Lung (tissue), 12 donors: ENCODE data around the gene TMC8. TPM values are rescaled to one million over a fixed set of nuclear protein-coding genes. Genes with fewer than 3 reads are reported as not detected.
A peak's percentile ranks its signal among the peaks of the same experiment; 100 is the strongest.

Experiments
- ATAC-seq: fragments of 200-7000 bp; cut with Tn5 transposase; one replicate; pipeline ENCODE4 v1.9.1; 2020; ENCODE audit warnings: moderate number of reproducible peaks; ENCODE audit not compliant: insufficient read depth, low FRiP score
- DNase-seq, 3 donors: peaks; one replicate each; pipeline ENCODE4 v3.0.0-alpha.2; 2013 to 2017
- H3K27ac ChIP-seq, 2 donors: one replicate each; pipeline ENCODE4 v1.5.1; 2013; ENCODE audit warnings: mild to moderate bottlenecking in 2 of 2, moderate library complexity in 2 of 2, control low read depth in 1 of 2, inconsistent platforms in 1 of 2, low read depth in 1 of 2, low read length in 1 of 2
- H3K27me3 ChIP-seq, 3 donors: one replicate each; pipeline ENCODE4 v1.5.1; 2013; ENCODE audit warnings: low read length in 2 of 3; ENCODE audit not compliant: control insufficient read depth in 3 of 3, insufficient read depth in 3 of 3
- H3K36me3 ChIP-seq, 4 donors: one replicate each; pipeline ENCODE4 v1.5.1; 2013; ENCODE audit warnings: low read length in 4 of 4, mild to moderate bottlenecking in 1 of 4, moderate library complexity in 1 of 4; ENCODE audit not compliant: control insufficient read depth in 4 of 4, insufficient read depth in 4 of 4
- H3K4me1 ChIP-seq, 5 donors: one replicate each; pipeline ENCODE4 v1.5.1; 2013; ENCODE audit warnings: low read length in 5 of 5, mild to moderate bottlenecking in 2 of 5, moderate library complexity in 1 of 5; ENCODE audit not compliant: control insufficient read depth in 5 of 5, insufficient read depth in 5 of 5
- H3K4me3 ChIP-seq: one replicate; pipeline ENCODE4 v1.5.1; 2013; ENCODE audit warnings: mild to moderate bottlenecking, control low read depth, moderate library complexity
- H3K9ac ChIP-seq, 2 donors: one replicate each; pipeline ENCODE4 v1.5.1; 2013; ENCODE audit warnings: low read length in 2 of 2, control low read depth in 1 of 2; ENCODE audit not compliant: insufficient read depth in 1 of 2
- H3K9me3 ChIP-seq, 4 donors: one replicate each; pipeline ENCODE4 v1.5.1; 2013; ENCODE audit warnings: low read length in 3 of 4, mild to moderate bottlenecking in 1 of 4, moderate library complexity in 1 of 4; ENCODE audit not compliant: control insufficient read depth in 4 of 4, insufficient read depth in 3 of 4
- CTCF ChIP-seq: IDR thresholded peaks from 2 replicates; pipeline ENCODE4 v1.5.1; 2012; ENCODE audit warnings: mild to moderate bottlenecking; ENCODE audit errors: control extremely low read depth, extremely low read depth
- WGBS, 2 donors: extraction: QIAGEN DNeasy Blood & Tissue Kit; methylation state at CpG; one replicate each; pipeline ENCODE4 v1.1.7; 2013; 5-methylcytosine and 5-hydroxymethylcytosine counted together
- polyA plus RNA-seq, 2 donors: library from polyadenylated mRNA; stranded (reverse); fragments of 200-250 nt; gene quantifications; one replicate each; pipeline ENCODE4 v1.2.1, GENCODE V29; 2013
- total RNA-seq, 2 donors: library from RNA; depleted of rRNA in 1 of 2; stranded (reverse); fragments of >200 nt in 1 of 2; gene quantifications; one replicate each; pipeline ENCODE4 v1.2.1, GENCODE V29; 2014 to 2021
- donor health status: control.
- donor health status: control.
- donor health status: Bipolar disorder and iron deficiency.
- donor health status: healthy.
- donor health status: DM: yes; HTN: yes; CAD: no.

The TMC8 gene
- total and polyA plus RNA-seq, 4 donors: 15.5 to 28.1 (median 18.5) TPM

- no peaks in the 10 kb centered on the region for H3K9me3 ChIP-seq
- peak overlapping the region in 1 of 2 donors; percentile 55 for H3K27ac ChIP-seq
- H3K4me1 ChIP-seq: peaks cover 0 to 27% (median 14%) of the 10 kb centered on the region in 5 donors
- ATAC-seq (no peak), DNase-seq (no peak)
- 62 to 70% methylated on average over 9 of the region's 9 CpGs for WGBS, 2 donors
- no peak for TF ChIP-seq CTCF
- H3K27me3 ChIP-seq: peaks cover 0 to 3% (median 0%) of the 10 kb centered on the region in 3 donors
- peak overlapping the region in 1 of 2 donors; percentile 11 for H3K9ac ChIP-seq
- H3K4me3 ChIP-seq: no peak overlapping the region
- peaks cover 0 to 2% (median 0%) of the 10 kb centered on the region in 4 donors for H3K36me3 ChIP-seq
Measured at GRCh38 chr17:78132767-78133178, 2.2 kb downstream of the TMC8 start.

- no peak for TF ChIP-seq CTCF
- DNase-seq: no peak
- ATAC-seq: no peak
- Histone ChIP-seq H3K9ac (no peak overlapping the region), H3K27ac (peak overlapping the region in 1 of 2 donors; percentile 55), H3K36me3 (peaks cover 0 to 2% (median 0%) of the 10 kb centered on the region in 4 donors), H3K4me3 (no peak overlapping the region), H3K27me3 (peaks cover 0 to 3% (median 0%) of the 10 kb centered on the region in 3 donors), H3K9me3 (no peaks in the 10 kb centered on the region), H3K4me1 (peaks cover 0 to 27% (median 14%) of the 10 kb centered on the region in 5 donors)
- WGBS, 2 donors: 76 to 83% methylated on average over 30 of the region's 30 CpGs
Measured at GRCh38 chr17:78133179-78133951, 2.8 kb downstream of the TMC8 start.

GRCh38 chr17:78133971-78134898 is 3.7 kb downstream of the TMC8 start:
- Histone ChIP-seq H3K36me3 (peaks cover 0 to 2% (median 0%) of the 10 kb centered on the region in 4 donors), H3K4me1 (peaks cover 0 to 22% (median 10%) of the 10 kb centered on the region in 5 donors), H3K27me3 (peaks cover 0 to 3% (median 0%) of the 10 kb centered on the region in 3 donors), H3K27ac (peak overlapping the region in 1 of 2 donors; percentile 9), H3K9ac (no peak overlapping the region), H3K9me3 (no peaks in the 10 kb centered on the region), H3K4me3 (no peak overlapping the region)
- 53 to 56% methylated on average over 39 of the region's 39 CpGs for WGBS, 2 donors
- DNase-seq (no peak), ATAC-seq (no peak)
- peak; percentile 52 for TF ChIP-seq CTCF
